HG03135 (cell line): ENCODE measurements around the gene SAMD9L.

Experiments
- ATAC-seq: cut with Tn5 transposase; IDR thresholded peaks from one replicate; pipeline ENCODE4 v1.9.1; 2021; ENCODE audit warnings: mild to moderate bottlenecking, moderate library complexity; ENCODE audit not compliant: unreplicated experiment

The SAMD9L gene

DNA sequence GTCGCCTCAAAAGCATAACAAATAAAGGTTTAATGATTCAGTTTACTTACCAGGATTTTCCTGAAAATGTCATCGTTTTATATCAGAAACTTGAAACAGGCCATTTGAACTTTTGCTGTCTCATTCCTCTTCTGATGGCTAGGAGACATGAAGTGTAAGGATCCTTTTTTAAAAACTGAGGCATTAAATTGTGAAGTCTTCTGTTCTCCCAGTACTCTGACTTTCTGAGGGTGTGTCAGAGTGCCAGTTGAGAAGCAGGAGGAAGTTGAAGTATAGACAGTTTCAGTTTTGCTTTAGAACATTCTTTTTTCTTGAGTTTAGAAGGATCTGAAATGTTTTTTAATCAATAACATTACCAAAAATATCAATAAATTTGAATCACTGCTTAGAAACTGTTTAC is at the start of gene SAMD9L:
Gene SAMD9L (minus strand): TSS at position 242 of the 400 bp plus-strand sequence. CDS start 12,414 bp downstream, outside the sequence.
- peak; percentile 66 for ATAC-seq

DNA sequence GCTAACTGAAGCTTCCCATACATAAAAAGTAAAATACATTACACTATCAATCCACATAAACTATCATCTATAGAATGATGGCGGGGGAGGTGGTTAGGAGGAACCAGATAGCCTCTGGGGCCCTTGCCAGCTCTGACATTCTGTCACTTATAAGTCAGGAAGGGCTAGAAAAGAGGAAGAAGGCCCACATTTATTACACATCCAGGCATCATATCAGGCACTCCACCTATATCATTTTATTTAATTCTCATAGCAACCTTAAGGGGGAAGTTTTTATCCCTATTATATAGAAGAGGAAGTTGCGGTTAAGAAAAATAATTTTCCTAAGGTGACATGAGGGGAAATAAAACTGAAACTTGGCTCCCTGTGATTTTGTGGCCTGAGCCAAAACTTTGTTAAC is 48.2 kb upstream of the SAMD9L start:
- no peak for ATAC-seq

DNA sequence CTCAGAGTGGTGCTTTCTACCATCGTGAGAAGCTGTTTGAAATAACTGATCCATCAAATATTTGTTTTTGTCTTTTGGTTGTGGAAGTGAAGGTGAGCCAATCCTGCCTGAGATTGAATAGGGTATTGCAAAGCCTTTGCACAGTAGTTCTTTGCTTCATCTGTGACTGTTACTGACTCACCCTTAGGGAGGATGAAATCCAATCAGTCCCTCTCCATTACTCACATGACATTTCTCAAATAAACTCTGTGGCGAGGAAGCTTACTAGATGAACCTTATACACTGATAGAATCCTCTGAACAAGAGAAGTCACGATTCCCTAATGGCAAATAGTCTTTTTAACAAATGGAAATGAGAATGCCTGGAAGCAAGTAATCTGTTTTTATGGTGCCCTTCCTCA is 46.2 kb upstream of the SAMD9L start:
- ATAC-seq = no peak

DNA sequence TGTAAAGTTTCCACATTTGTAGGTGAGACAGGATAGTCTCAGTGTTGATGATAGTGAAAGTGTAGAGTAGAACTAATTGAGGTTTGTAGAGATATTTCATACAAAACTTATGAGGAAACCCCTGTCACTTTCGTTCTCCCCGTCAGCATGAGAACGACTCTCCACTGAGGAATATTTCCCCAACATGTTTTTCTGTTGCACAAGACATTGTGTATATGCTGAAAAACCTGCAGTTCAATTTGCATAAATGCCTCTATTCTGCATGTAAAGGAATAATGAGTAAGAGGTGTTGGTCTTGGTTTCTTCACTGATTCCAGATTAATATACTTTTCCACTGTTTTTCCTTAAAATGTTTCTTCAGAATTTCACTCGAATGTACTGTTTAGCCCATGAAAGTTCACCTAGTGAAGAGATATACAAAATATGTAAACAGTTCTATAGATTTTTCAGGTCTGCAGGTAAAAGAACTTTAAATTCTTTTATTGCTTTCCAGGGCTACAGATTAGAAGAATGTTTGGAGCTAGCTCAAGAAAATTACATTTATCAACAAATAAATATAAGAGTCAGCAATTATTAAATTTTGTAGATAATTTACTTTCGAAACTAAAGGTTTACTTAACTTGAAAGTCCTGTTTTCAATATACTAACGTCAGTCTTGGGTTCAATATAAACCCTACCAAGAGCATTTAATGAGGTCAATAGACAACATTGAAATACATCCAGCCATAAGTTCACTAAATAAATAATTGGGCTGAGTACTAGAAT is 40.9 kb upstream of the SAMD9L start:
- no peak for ATAC-seq

DNA sequence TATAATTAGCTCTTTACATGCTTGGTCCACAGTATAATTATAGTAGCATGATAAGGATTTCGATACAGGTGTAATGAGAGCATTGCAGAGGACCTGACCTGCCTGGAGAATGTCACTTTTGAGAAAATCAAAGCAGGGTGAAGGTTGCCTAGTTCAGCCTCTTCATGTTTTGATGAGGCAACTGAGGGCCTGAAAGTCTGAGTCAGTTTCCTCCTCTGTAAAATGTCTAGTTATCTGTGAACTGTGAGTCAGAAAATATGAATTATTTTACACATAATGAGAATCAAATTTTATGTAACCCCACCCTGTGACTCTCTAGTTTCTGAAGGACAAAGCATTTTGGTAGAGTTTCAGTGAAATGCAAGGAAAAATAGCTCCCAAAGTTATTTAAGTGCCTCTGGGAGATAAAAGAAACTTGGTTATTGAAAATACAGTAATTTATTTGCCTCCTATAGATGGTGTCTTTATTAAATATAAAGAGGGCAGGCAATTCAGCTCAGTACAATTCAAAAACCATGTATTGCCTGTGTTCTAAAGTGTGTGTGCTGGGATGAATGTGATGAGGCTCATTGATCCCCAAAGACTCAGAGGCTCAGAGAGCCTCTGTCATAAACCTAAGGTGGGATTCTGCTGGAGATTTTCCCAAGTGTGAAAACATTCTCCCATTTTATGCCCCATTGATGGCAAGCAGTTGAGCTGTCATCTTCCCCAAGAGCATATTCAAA is 37.3 kb upstream of the SAMD9L start:
- ATAC-seq = no peak

DNA sequence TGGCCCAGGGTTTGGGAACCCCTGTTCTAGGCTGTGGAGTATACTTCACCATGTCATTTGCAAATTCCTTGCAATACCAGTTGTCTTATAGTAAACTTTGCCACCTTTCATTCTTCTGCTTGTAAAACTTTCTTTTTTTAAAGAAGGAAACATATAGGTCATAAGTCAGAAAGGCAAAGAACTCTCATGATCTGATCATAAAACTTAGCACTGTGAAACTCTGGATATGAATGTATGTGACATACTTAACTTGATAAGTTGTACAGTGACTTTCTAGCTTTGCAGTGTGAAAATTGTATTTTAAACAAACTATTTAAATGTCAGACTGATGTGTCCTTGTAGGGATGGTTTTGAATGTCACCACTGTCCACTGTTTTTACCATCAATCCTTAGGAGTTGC is 31.0 kb upstream of the SAMD9L start:
- no peak for ATAC-seq

DNA sequence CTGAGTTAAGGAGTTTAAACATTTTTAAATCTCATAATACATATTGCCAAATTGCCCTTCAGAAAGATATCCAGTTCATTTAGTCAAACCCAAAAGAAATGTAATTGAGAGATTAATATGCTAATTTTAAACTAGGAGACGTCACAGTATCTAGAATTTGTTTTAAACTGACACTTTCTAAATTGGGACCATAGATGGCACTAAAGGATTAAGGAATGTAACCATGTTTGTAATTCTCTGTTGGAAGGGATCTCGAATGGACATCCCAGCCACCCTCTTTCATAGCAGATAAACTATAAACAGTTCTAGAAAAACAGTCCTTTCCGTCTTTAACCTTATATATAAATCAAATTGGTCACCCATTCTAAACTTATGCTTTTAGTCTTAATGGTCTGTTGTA is 30.0 kb upstream of the SAMD9L start:
- ATAC-seq = no peak

DNA sequence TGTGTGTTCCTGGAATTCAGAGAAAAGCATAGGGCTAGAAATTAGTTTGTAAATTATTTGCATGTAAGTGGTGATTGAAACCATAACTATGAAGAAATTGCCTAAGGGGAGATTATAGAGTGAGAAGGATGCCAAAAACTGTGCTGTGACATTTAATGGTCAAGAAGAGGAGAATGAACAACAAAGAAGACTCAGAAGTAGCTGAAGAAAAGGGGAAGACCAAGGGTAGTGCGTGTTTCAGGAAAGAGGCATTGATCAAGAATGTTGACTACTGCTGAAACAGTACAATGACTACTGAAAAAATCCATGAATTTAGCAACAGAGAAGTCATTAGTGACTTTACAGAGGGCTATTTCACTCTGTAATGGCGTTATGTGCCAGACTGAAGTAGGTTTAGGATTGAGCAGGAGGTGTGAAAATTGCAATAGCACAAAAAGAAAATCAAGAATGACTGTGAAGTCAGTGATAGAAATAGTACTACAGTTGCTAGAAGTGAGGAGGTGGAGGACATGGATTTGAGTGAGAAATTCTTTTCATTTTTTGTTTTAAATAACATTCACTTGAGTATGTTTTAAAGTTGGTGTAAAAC is 28.9 kb upstream of the SAMD9L start:
- no peak for ATAC-seq

DNA sequence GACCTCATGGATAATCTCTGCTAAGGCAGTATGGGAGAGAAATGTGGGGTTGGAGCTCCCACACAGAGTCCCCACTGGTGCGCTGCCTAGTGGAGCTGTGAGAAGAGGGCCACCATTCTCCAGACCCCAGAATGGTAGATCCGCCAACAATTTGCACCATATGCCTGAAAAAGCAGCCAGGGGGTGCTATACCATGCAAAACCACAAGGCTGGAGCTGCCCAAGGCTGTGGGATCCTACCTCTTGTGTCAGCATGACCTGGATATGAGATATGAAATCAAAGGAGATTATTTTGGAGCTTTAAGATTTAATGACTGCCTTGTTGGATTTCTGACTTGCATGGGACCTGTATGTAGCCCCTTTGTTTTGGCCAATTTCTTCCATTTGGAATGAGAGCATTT is 27.0 kb upstream of the SAMD9L start:
- no peak for ATAC-seq

DNA sequence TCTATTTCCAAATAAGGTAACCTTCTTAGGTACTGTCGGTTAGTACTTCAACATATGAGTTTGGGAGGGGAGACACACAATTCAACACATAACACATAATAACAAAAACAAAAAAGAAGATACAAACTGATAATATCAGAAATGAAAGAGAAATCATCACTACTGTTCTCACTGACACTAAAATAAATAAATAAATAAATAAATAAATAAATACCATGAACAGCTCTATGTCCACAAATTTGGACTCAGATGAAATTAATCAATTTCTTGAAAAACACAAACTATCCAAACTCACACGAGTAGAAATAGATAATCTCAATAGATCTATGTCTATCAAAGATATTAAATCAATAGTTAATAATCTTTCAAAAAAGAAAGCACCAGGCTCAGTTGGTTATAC is 24.5 kb upstream of the SAMD9L start:
- ATAC-seq = no peak

DNA sequence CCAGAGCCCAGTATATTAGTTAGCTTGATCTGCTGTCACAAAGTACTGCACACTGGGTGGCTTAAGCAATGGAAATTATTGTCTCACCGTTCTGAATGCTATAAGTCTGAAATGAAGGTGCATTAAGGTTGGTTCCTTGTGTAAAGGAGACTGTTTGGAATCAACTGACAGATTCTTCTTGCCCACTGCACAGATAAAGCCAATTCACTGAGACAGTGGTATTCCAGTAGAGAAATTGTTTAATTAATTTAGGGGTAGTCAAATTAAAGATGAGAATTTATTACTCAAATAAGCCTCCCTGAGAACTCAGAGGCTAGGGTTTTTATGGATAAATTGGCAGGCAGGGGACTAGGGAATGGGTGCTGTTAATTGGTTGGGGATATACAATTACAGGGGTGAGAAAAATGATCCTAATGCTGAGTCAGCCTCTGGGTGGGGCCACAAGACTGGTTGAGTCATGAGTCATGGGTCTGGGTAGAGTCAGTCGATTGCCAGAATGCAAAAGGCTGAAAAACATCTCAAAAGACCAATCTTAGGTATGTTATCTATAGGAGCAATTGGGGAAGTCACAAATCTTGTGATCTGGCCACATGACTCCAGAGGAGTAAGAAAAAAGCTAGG is 23.5 kb upstream of the SAMD9L start:
- no peak for ATAC-seq

DNA sequence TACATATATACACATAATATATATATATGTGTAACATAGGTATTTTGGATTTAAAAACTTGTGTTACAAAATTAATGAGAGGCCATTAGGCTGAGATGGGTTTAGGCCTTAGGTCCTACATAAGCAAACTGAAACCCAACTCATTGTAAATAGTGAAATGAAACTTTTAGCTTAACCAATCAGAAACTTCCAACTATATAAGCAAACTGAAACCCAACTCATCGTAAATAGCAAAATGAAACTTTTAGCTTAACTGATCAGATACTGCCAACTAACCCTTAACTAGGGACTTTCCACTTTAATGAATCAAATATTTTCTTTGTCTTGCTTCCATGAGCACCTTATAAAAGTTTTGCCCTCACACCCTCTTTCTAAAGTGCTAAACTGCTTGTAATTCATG is 17.3 kb upstream of the SAMD9L start:
- ATAC-seq = peak; percentile 99

DNA sequence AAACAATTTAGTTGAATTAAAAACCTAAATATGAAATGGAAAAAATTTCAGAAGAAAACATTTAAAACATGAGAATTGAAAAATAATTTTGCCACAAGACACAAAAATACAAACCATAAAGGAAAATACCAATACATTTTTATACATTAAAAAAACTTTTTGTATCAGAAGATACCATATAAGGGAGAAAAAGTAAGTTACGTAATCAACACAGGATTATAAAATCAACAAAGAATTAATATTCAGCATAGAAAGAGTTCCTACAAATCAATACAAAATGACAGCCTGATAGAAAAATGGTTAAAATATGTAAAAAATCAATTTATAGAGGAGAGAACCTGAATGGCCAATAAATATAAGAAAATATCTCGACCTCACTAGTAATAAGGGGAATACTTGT is 16.6 kb upstream of the SAMD9L start:
- ATAC-seq = no peak

DNA sequence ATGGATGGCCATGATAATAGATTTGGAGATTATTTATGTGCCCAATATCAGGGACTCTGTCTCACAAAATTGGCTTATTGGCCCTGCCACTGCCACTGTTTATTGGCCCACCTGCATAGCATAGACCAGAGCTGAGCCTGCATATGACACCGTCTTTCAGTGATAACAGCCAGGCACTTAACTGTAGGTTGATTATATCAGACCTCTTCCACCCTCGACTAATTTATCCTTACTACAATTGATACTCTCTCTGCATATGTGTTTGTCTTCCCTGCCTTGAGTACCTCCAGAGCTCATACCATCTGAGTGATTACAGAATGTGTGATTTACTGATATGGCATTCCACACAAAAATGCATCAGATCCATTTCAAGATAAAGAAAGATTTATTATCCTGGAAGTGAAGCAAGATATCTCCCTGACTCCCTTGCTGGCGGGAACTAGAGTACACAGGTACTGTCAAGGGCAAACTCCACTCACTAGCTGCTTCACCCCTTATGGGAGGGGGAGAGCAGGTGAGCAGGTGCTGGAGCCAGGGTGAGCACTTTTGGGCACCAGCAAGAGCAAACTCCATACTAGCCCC is 13.1 kb upstream of the SAMD9L start:
- no peak for ATAC-seq

DNA sequence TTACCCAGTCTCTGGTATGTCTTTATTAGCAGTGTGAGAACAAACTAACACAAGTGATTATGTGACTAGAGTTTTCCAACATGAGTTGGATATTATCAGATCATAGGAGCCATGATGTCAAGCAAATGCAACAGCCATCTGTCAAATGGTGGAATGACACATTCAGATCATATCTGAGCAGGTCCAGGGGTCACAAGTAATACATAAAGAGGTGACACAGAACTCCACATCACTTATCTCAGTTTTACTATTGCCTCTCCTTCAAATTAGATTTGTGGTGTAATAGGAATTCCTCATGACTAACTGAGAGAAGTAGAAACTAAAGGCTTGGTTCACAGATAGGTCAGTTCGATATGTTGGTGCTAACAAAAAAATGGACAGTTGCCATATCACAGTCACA is 12.2 kb upstream of the SAMD9L start:
- no peak for ATAC-seq

DNA sequence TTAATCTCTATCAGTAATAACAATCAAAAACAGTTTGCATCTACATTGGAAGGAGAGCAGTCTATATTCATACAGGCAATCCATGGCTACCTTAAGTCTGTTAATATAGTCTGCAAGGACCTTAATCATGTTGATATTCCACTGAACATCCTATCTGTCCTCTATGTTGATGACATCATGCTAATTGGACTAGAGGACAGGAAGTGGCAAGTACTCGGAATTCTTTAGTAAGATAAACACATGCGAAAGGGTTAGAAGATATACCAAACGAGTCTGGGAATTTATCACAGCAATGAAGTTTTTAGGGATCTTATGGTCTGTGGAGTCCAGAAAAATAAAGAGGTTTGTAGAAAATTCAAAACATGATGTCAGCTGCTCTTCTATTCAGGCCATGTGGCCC is 11.3 kb upstream of the SAMD9L start:
- no peak for ATAC-seq

DNA sequence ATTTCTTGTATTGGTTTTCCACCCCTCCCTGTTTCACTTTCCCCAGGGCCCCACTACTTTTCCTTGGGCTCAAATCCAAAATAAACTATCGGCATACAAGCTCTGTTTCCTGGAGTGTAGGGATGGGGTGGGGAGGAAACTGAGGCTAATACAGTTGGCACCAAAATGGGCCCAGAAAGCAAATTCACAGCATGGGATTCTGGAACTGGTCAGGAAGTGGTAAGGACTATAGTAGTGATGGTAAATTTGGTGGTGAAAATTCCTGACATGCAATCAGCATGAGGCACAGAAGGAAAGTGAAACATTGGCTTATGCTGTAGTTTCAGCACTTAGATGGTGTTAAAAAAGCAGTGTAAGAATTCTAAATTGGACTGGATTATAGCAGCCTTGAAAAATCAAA is 8.7 kb upstream of the SAMD9L start:
- no peak for ATAC-seq

DNA sequence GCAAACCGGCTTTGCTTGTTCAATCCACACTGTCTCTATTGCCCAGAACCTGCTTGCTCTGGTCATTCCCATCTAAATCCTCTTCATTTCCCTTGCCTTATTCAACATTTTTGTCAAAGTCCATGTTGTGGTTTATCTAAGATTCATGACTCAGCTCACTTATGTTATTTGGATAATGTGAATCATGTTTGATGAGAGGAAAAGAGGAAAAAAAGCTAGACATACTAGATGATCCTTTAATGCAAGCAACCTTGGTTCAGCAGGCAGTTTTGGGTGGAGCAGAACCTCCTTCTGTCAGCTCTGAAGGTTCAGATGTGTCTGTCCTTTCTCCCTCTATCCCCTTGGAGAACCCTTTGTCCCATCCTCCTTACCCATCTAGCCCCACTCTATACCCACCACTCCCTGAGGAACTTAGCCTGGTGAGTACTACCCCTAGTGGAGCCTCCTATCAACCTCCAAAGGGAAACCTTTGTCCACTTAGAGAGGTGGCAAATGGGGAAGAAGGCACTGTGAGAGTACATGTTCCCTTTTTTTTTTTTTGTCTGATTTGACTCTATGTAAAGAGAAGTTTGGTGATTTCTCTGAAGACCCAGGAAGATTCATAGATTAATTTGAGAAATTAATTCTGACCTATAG is 2.1 kb upstream of the SAMD9L start:
- ATAC-seq = no peak

DNA sequence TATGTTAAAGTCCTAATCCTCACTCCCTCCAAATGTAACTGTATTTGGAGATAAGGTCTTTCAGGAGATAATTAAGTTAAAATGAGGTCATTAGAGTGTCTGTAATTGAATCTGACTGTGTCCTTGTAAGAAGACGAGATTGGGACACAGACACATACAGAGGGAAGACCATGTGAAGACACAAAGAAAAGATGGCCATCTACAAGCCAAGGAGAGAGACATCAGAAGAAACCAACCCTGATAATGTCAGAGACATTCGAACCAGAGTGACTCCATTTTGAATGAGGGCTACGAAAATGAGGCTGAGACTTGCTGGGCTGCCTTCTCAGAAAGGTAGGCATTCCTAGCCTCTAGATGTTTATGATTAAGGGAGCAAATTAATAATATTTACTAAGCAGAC is 542 bp upstream of the SAMD9L start:
- ATAC-seq = no peak

DNA sequence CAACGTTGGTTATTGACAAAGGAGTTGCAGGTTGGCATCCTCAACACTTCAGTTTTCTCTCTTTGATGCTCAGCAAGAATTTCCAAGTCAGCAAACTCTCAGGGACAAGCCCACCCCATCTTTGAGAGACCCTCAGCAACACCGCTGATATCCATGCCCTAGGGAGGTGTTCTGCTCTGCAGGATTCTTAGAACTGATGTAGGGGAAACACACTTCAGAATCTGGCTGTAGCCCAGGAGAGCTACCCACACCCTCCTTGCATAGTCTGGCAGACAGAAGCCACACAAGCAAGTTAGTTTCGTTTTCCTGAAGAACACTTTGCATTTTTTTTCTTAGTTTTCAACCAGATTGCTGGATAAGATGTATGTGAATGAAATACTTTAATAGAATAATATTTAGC is 822 bp downstream of the SAMD9L start:
- ATAC-seq = peak; percentile 74
